ENCODE data around the gene DYNLRB1.

Gene DYNLRB1

GRCh38 chr20:34535301-34535840, 19.1 kb downstream of the DYNLRB1 start:
- no peak for DNase-seq

GRCh38 chr20:34535857-34536256, 19.6 kb downstream of the DYNLRB1 start:
- DNase-seq: no peak

GRCh38 chr20:34536798-34537394, 20.7 kb downstream of the DYNLRB1 start:
- no peak for DNase-seq

GRCh38 chr20:34537651-34538050, 21.4 kb downstream of the DYNLRB1 start:
- no peak for DNase-seq

- DNase-seq: no peak
Observed at GRCh38 chr20:34538671-34539123, 22.5 kb downstream of the DYNLRB1 start.

GRCh38 chr20:34539756-34540155, 23.5 kb downstream of the DYNLRB1 start:
- DNase-seq: no peak

GRCh38 chr20:34540596-34541263, 24.5 kb downstream of the DYNLRB1 start:
- no peak for DNase-seq

GRCh38 chr20:34541264-34541901, 25.2 kb downstream of the DYNLRB1 start:
- no peak for DNase-seq

GRCh38 chr20:34541917-34542316, 25.7 kb downstream of the DYNLRB1 start:
- no peak for DNase-seq

GRCh38 chr20:34542439-34542838, 26.2 kb downstream of the DYNLRB1 start:
- DNase-seq: no peak

- no peak for DNase-seq
Observed at GRCh38 chr20:34543463-34544056, 27.3 kb downstream of the DYNLRB1 start.

- no peak for DNase-seq
Observed at GRCh38 chr20:34544109-34544796, 28.0 kb downstream of the DYNLRB1 start.

- DNase-seq: no peak
Observed at GRCh38 chr20:34546751-34547181, 30.5 kb downstream of the DYNLRB1 start.

- DNase-seq: no peak
Observed at GRCh38 chr20:34547844-34548613, 31.8 kb downstream of the DYNLRB1 start.

- DNase-seq: no peak
Observed at GRCh38 chr20:34549291-34549928, 33.2 kb downstream of the DYNLRB1 start.

- DNase-seq: no peak
Observed at GRCh38 chr20:34549929-34550305, 33.7 kb downstream of the DYNLRB1 start.

- no peak for DNase-seq
Observed at GRCh38 chr20:34552569-34552968, 36.3 kb downstream of the DYNLRB1 start.

- DNase-seq: no peak
Observed at GRCh38 chr20:34553366-34553867, 37.2 kb downstream of the DYNLRB1 start.

GRCh38 chr20:34557936-34558319, 41.7 kb downstream of the DYNLRB1 start:
- no peak for DNase-seq

GRCh38 chr20:34558320-34559218, 42.3 kb downstream of the DYNLRB1 start, which contains the start of gene MAP1LC3A:
Gene MAP1LC3A, plus strand, starts transcription at chr20:34558718. Its CDS starts 151 bp downstream, at chr20:34558869.
- DNase-seq: no peak

Data from SIG-M5 (cell line).